GM19438 (cell line): ENCODE measurements around the gene RAB40A.
"Not testable (repeated sequence)": the region's sequence is repeated elsewhere in the genome, so short reads cannot be mapped to it uniquely, and the experiment has no call there.

Experiments used
- ATAC-seq: cut with Tn5 transposase; IDR thresholded peaks from one replicate; pipeline ENCODE4 v1.9.1; 2021; ENCODE audit warnings: low read depth; ENCODE audit not compliant: unreplicated experiment

RAB40A gene

GRCh38 chrX:103464774-103465117, 54.5 kb downstream of the RAB40A start:
- ATAC-seq, result peak; percentile 87

GRCh38 chrX:103464072-103464773, 55.1 kb downstream of the RAB40A start:
- peak; percentile 75 for ATAC-seq

GRCh38 chrX:103461156-103461555, 58.1 kb downstream of the RAB40A start:
- ATAC-seq, result no peak

GRCh38 chrX:103460001-103460755, 59.1 kb downstream of the RAB40A start:
- not testable (repeated sequence) for ATAC-seq

GRCh38 chrX:103453655-103454054, 65.6 kb downstream of the RAB40A start:
- ATAC-seq, result no peak
